ENCODE measurements around the gene KRTAP5-5. TPM values are rescaled to one million over a fixed set of nuclear protein-coding genes. Genes with fewer than 3 reads are reported as not detected.

The KRTAP5-5 gene
- total RNA-seq, 1 experiment from 2014 or later = not detected

- TF ChIP-seq CTCF (IDR thresholded peaks at IDR 0.05) (no peak), SIN3A (IDR thresholded peaks at IDR 0.05; ENCODE audit: borderline replicate concordance, insufficient read depth, low read depth, low read length) (no peak), POLR2AphosphoS5 (IDR thresholded peaks at IDR 0.05; ENCODE audit: low read depth, low read length) (no peak), TCF7L2 (IDR thresholded peaks at IDR 0.05; ENCODE audit: low read depth, low read length) (no peak), REST (IDR thresholded peaks at IDR 0.05; ENCODE audit: insufficient read depth in 1 of 2, low read depth in 2 of 2, low read length in 1 of 2) (no peak)
- Histone ChIP-seq H3K4me3 (ENCODE audit: low read depth in 2 of 2, low read length in 2 of 2) (no peak overlapping the region), H3K36me3 (ENCODE audit: control insufficient read depth, insufficient read depth, low read length) (no peaks in the 10 kb centered on the region), H3K27ac (ENCODE audit: low read length) (no peak overlapping the region), H3K4me1 (ENCODE audit: control insufficient read depth, insufficient read depth, low read length) (peaks cover 10% of the 10 kb centered on the region; the same call in 1 of the 2 replicates), H3K9me3 (ENCODE audit: control insufficient read depth, insufficient read depth, low read depth, low read length) (no peaks in the 10 kb centered on the region), H3K27me3 (ENCODE audit: control insufficient read depth, insufficient read depth, low read length) (peaks cover 17% of the 10 kb centered on the region)
- BruUV-seq (replicated peaks) = no TSS peak
- intact Hi-C loops (cut with micrococcal nuclease; ENCODE audit: unreplicated experiment) = no loop called here
- DNase-seq (ENCODE audit: low read depth, low spot score) (no peak), ATAC-seq (no peak)
- ChIA-PET CTCF (interaction anchor here (1.0 kb wide), 1 partner anchor 51 kb away, joined by 9 read pairs; no protein-coding TSS in a partner anchor), POLR2A (no interaction called here)
- in situ Hi-C loops (cut with HindIII; ENCODE audit: low pct_unique_long_range_greater_than_20kb, low sequenced_read_pairs) = no loop called here
Observed at GRCh38 chr11:1625541-1625940, 4.0 kb upstream of the KRTAP5-5 start.

GRCh38 chr11:1628506-1629325 lies 859 bp upstream of the KRTAP5-5 start:
- ATAC-seq (peak; percentile 94), DNase-seq (ENCODE audit: low read depth, low spot score) (no peak)
- intact Hi-C loops (cut with micrococcal nuclease; ENCODE audit: unreplicated experiment) = no loop called here
- TF ChIP-seq POLR2AphosphoS5 (IDR thresholded peaks at IDR 0.05; ENCODE audit: low read depth, low read length) (no peak), REST (IDR thresholded peaks at IDR 0.05; ENCODE audit: insufficient read depth in 1 of 2, low read depth in 2 of 2, low read length in 1 of 2) (0 out of 4 replicates have a peak, but pooled peaks of 1 of the 2 experiments have one; percentile 63), CTCF (IDR thresholded peaks at IDR 0.05) (peak; percentile 100), TCF7L2 (IDR thresholded peaks at IDR 0.05; ENCODE audit: low read depth, low read length) (no peak)
- Histone ChIP-seq H3K4me1 (ENCODE audit: control insufficient read depth, insufficient read depth, low read length) (peaks cover 10% of the 10 kb centered on the region; the same call in 1 of the 2 replicates), H3K9me3 (ENCODE audit: control insufficient read depth, insufficient read depth, low read depth, low read length) (no peaks in the 10 kb centered on the region), H3K4me3 (ENCODE audit: low read depth in 2 of 2, low read length in 2 of 2) (no peak overlapping the region), H3K27ac (ENCODE audit: low read length) (no peak overlapping the region), H3K36me3 (ENCODE audit: control insufficient read depth, insufficient read depth, low read length) (no peaks in the 10 kb centered on the region), H3K27me3 (ENCODE audit: control insufficient read depth, insufficient read depth, low read length) (peaks cover 17% of the 10 kb centered on the region)
- in situ Hi-C loops (cut with HindIII; ENCODE audit: low pct_unique_long_range_greater_than_20kb, low sequenced_read_pairs) = no loop called here
- CTCF ChIA-PET = interaction anchor here (0.6 to 1.0 kb wide), 5 partner anchors 32 to 82 kb away, joined by 3 to 6 read pairs (median 3); no protein-coding TSS in a partner anchor
- BruUV-seq (replicated peaks) = no TSS peak
- POLR2A ChIA-PET = no interaction called here

All from Panc1 (cell line).